Anterior cingulate cortex (tissue), 58 donors: Measurements from ENCODE around the gene FOCAD.

Source experiments
- DNase-seq, 58 donors: peaks; one replicate each; lab custom pipeline; 2025; lab: John Stamatoyannopoulos, UW

FOCAD gene

GRCh38 chr9:21039302-21039701 lies 355.2 kb downstream of the FOCAD start:
- DNase-seq = no peak

- no peak for DNase-seq
Observed at GRCh38 chr9:21042466-21042865, 358.4 kb downstream of the FOCAD start.

- DNase-seq = no peak
Observed at GRCh38 chr9:21043841-21044240, 359.8 kb downstream of the FOCAD start.
